UCSD-AML1 (cell line): ENCODE results near the gene MAZ.

Source experiments
- DNase-seq: peaks from one replicate; lab custom pipeline; 2025; ENCODE audit not compliant: unreplicated experiment; lab: John Stamatoyannopoulos, UW

The MAZ gene

DNA sequence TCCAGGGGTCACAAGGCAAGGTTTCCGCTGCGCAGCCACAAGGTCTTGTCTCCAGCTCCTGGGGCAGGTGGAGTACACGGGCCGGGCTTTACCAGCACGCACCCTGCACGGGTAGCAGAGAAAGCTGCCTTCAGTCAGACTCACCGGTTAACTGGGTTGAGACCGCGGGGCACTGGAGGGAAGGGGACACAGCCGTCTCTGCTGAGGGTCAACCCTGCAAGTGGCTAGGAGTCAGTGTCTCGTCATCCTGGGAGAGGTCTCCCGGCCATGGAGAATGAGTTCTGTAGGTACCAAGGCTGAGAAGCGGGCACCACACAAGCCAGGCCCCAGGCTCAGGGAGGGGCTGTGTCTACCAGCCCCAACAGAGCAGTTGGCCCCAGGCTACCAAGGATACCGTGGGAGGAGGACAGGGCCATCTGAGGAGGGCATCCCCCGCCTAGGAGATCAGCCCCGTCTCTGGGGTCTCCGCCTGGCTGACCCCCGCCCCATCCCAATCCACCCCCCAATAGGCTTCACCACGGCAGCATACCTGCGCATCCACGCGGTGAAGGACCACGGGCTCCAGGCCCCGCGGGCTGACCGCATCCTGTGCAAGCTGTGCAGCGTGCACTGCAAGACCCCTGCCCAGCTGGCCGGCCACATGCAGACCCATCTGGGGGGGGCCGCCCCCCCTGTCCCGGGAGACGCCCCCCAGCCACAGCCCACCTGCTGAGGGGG is 2.9 kb downstream of the MAZ start:
- DNase-seq, result no peak

DNA sequence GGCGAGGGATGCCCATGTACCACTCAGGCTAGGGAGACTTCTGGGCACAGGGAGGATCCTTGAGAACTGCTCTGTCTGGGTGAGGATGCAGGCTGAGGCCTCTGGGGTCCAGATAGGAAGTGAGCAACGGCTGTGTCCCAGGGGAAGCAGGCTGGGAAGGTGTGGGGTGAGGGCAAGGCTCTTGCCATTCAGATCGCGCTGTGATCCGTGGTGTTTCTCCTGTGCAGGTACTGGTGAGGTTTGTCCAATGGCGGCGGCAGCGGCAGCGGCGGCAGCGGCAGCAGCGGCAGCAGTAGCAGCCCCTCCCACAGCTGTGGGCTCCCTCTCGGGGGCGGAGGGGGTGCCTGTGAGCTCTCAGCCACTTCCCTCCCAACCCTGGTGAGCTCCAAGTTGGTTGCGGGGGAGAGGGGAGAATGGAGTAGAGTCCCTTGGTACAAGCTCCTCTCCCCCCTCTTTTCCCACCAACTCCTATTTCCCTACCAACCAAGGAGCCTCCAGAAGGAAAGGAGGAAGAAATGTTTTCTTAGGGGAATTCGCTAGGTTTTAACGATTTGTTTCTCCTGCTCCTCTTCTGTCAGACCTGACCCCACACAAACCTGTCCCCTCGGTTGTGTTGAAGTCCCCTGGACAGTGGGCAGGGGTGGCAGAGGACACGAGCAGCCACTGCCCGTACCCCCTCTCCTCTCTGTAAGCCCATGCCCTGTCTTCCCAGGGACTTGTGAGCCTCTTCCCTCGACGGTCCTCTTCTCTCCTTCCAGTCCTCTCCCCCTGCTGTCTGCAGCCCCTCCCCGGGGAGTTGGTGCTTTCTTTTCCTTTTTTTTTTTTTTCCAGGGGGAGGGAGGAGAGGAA is 3.7 kb downstream of the MAZ start:
- DNase-seq, result no peak

DNA sequence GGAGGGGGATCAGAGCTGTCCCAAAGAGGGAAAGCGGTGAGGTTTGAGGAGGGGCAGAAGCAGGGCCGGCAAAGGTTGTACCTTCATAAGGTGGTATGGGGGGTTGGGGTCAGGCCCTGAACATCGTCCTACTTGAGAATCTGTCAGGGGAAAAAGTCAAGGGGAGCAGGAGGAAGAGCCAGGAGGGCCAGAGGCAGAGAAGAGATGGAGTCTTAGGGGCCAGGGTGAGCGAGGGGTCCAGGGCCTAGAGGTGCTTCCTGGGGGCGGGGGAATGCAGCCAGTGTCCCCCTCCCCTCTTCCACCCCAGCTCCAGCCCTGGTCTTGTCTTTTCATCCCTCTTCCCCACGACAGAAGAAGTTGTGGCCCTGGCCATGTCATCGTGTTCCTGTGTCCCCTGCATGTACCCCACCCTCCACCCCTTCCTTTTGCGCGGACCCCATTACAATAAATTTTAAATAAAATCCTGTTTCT is 4.4 kb downstream of the MAZ start:
- no peak for DNase-seq

DNA sequence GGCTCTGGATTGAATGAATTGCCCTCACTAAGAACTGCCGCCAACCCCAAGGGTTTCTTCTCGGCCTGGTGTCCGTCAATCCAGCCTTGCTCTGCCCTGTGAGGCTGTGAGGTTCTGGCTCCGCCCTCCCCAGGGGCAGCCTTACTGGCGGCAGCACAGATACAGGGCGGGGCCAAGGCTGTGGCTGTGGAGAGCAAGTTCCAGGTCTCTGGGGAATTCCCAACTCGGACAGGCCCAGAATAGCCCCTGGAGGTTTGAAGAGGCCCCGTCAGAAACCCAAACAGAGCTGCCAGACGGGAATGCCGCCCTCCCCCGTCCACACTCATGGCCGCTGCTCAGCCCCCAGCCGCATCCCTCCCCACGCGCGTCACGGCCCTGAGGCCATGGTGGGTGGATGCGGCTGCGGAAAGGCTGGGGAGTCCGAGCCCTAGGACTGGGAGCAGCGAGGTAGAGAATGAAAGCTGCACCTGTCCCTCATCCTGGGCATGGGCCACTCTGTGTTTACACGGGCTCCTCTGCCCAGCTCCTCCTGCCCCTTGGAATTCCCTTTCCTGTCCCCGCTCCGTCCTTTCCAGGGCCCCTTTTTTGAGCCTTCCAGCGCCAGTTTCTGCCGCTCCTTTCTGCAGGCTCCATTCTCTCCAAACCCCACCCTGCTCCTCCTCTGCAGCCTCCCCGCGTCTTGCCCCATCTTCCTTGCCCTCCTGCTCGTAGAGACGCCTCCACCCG is 5.0 kb downstream of the MAZ start:
- DNase-seq, result peak; percentile 86

DNA sequence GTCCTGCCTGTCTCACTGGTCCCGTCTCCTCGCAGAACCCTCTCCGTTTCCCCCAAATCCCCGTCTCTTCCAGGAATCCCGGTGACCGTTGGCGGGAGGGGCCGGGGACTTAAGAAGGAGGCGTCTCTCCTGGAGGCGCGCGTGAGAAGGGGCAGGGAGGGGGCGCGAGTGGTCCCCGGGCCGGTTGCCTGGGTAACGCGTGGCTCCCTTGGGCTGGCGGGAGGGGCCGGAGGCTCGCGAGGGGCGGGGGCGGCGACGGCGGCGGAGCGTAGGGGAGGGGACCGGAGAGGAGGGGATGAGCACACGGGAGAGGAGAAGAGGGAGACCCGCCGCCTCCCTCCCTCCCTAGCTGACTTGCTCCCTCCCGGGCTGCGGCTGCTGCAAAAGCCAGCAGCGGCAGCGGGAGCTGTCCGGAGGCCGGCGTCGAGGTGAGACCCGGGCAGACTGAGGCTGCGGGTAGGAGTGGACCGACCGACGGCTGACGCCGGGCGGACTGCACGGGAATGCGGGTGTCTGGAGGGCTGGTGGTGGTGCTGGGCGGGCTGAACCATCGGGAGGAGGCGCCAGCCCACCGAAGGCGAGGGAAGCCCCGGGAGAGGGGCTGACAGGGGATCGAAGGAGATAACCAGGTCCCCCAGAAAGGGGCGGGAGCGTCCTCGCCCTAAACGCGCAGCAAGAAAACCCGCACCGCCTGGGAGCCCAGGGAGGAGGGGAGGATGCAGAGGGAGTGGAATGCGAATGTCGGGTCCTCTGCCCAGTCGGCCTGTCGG is 5.8 kb downstream of the MAZ start, which contains the start of gene PRRT2:
TSS of gene PRRT2 (plus strand) at position 298 of the 770 bp plus-strand sequence. CDS start 862 bp downstream, outside the sequence.
- DNase-seq, result no peak

DNA sequence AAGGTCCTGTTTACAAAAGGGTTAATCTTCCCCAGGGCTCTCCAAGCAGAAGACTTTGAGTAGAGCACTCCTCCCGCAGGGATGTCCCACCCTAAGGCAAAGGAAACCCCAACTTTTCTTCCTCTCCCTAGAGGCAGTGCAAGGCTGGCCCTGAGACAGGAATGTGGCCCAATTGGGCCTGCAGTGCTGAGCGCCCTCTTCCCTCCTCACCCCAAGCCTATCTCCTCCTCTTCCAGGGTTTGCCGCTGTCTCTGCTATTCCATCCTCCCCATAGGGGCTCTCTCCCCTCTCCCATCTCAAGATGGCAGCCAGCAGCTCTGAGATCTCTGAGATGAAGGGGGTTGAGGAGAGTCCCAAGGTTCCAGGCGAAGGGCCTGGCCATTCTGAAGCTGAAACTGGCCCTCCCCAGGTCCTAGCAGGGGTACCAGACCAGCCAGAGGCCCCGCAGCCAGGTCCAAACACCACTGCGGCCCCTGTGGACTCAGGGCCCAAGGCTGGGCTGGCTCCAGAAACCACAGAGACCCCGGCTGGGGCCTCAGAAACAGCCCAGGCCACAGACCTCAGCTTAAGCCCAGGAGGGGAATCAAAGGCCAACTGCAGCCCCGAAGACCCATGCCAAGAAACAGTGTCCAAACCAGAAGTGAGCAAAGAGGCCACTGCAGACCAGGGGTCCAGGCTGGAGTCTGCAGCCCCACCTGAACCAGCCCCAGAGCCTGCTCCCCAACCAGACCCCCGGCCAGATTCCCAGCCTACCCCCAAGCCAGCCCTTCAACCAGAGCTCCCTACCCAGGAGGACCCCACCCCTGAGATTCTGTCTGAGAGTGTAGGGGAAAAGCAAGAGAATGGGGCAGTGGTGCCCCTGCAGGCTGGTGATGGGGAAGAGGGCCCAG is 6.7 kb downstream of the MAZ start:
- DNase-seq, result no peak

DNA sequence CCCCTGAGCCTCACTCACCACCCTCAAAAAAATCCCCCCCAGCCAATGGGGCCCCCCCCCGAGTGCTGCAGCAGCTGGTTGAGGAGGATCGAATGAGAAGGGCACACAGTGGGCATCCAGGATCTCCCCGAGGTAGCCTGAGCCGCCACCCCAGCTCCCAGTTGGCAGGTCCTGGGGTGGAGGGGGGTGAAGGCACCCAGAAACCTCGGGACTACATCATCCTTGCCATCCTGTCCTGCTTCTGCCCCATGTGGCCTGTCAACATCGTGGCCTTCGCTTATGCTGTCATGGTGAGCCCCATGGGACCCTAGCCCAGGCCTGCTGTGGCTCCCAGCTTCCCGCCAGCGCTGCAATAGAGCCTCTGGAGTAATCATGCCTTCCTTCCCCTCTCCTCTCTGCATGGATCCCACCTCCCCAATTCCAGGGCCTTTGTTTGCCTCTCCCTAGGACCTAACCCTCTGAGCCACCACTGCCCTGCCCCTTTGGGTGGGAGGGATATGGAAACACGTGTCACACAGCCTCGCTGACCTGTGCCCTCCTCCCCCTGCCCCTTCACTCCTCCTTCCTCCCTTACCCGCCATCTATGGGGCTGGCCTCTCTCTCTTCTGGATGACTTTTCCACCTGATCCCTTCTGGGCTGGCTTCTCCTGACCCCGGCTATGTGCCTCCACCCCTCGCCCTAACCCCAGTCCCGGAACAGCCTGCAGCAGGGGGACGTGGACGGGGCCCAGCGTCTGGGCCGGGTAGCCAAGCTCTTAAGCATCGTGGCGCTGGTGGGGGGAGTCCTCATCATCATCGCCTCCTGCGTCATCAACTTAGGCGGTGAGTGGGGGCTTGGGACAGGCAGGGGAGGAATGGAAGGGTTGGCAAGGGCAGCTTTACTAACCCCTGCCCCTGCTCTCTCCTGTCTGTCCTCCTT is 7.6 kb downstream of the MAZ start:
- DNase-seq, result no peak

DNA sequence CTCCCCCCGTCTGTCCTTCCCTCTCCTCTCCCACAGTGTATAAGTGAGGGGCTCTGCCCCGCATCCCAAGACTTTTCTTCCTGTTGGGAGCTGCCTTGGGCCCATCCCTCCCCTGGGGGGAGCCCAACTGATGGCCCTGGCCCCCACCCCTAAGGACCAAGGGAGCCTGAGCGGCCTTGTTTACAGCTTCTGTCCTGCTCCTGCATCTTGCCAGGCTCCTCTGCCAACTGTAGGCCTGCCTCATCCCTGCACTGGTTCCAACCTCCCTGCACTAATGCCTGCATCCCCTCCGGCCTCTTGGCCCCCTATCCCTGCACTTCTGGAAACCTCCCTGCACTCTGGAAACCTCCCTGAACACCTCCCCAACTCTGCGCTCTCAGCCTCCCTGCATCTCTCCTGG is 8.3 kb downstream of the MAZ start:
- DNase-seq, result no peak

DNA sequence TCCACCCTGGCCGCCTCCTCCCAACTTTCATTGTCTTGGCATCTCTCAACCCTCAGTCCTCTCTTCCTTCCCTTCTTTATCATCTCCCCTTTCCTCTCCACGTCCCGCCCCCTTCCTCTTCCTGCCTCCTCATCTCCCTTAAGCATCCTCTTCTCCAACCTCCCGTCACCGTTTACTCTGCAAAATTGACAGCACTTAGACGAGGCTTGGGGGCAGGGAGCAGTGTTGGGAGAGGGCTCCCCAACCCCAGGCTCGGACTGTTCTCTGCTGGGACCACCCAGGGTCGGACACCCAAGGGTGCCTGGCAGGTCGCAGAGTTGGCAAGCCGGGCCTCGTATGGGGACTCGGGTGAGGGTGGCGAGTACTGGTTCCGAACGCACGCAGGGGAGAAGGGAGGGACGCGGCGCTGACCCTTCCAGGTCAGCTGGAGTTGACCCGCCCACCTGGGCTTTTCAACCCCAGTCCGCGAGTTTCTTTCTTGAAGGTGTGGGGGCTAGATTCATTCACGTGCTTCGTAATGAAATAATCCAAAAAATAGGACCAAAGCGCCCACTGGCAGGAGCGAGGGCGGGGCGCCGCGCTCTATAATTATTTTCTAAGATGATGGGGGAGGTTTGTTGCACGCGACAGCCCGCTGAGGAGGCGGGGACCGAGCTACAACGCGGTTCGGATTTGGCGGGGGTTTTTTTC is 8.8 kb downstream of the MAZ start:
- peak; percentile 48 for DNase-seq

DNA sequence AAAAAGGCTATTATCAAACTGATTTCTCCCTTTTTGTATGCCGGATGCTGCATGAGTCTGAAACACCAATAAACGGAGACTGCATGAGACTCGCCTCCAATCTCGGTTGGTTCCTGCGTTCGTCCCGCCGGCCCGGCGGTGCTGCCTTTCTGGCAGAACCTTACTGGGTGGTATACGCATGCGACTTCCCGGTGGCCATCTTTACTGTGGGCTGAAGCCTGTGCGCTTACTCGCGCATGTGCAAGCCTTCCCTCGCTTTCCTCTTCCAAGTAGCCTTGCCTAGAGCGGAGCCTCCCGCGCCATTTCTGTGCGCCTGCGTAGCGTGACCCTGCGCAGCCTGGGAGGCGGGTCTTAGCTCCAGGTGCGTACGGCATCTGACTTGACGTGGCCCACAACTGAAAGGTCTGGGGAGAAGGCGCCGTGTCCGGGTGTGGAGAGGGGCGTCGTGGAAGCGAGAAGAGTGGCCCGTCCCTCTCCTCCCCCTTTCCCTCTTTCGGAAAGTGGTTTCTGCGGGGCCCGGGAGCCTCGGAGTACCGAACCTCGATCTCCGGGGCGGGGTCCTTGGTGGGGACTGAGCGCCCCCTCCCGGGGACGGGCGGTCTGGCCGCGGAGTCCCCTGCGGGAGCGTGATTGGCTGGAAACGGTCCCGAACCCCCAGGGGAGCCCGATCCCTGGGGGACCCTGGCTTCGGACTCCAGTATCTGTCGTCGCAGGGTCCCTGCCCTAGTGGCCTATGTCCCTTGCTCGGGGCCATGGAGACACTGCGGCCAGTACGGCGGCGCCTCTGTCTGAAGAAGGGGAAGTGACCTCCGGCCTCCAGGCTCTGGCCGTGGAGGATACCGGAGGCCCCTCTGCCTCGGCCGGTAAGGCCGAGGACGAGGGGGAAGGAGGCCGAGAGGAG is 9.7 kb downstream of the MAZ start, which contains the start of gene PAGR1:
TSS of gene PAGR1 (plus strand) at position 360 of the 901 bp plus-strand sequence. CDS start at position 734, 374 bp downstream.
- peak; percentile 98 for DNase-seq

DNA sequence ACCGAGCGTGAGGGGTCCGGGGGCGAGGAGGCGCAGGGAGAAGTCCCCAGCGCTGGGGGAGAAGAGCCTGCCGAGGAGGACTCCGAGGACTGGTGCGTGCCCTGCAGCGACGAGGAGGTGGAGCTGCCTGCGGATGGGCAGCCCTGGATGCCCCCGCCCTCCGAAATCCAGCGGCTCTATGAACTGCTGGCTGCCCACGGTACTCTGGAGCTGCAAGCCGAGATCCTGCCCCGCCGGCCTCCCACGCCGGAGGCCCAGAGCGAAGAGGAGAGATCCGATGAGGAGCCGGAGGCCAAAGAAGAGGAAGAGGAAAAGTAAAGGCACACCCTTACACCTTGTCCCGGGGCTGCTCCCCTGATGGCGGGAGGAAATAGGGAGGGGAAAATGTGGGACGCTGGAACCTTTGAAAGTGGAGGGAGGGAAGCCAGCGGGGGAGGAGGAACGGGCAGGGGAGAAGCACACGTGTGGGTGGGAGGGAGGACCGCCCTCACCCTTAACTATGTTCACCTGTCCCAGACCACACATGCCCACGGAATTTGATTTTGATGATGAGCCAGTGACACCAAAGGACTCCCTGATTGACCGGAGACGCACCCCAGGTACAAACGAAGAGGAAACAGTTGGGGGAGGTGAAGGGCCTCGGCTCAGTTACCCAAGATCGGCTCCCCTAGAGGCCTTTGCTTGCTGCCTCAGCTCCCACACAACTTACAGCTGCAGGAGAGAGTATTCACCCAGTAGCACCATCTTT is 10.5 kb downstream of the MAZ start:
- DNase-seq, result peak; percentile 79

DNA sequence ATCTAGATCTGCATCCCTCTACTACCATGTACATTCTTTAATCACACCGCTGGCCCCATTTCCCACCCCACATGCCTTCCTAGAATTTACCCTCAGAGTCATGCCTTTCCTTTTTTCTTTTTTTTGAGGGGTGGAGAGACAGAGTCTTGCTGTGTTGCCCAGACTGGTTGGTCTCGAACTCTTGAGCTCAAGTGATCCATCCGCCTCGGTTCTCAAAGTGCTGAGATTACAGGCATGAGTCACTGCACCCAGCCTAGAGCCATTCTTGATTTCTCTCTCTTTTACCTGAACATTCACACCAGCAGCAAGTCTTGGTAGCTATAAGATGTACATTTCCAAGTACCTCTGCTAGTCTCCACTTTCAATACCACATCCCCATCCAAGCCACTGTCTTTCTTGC is 11.8 kb downstream of the MAZ start:
- DNase-seq, result no peak

DNA sequence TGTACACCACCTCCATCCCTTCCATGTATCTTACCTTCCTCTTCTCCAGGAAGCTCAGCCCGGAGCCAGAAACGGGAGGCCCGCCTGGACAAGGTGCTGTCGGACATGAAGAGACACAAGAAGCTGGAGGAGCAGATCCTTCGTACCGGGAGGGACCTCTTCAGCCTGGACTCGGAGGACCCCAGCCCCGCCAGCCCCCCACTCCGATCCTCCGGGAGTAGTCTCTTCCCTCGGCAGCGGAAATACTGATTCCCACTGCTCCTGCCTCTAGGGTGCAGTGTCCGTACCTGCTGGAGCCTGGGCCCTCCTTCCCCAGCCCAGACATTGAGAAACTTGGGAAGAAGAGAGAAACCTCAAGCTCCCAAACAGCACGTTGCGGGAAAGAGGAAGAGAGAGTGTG is 13.2 kb downstream of the MAZ start:
- no peak for DNase-seq

DNA sequence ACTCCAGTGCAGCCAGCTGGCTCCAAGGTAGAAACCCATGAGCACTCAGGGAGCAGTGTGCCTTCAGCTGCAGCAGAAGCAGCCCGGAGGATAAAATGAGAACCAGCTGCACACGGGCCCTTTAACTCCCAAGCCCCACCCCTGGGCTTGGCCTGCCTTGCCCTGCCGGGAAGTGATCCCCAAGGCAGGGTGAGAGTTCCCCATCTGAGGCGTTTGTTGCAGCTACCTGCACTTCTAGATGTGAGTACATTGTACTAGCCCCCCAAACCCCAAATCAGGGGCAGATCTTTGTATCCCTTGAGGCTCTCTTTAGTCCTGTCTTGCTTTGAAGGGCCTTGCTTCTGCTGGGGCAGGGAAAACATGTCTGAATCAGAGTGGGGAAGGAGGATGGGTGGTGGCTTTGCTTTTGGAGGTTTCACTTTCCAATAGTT is 14.0 kb downstream of the MAZ start, which contains the start of gene MVP:
TSS of gene MVP (plus strand) at position 192 of the 431 bp plus-strand sequence. CDS start 10,088 bp downstream, outside the sequence.
- DNase-seq, result peak; percentile 67

DNA sequence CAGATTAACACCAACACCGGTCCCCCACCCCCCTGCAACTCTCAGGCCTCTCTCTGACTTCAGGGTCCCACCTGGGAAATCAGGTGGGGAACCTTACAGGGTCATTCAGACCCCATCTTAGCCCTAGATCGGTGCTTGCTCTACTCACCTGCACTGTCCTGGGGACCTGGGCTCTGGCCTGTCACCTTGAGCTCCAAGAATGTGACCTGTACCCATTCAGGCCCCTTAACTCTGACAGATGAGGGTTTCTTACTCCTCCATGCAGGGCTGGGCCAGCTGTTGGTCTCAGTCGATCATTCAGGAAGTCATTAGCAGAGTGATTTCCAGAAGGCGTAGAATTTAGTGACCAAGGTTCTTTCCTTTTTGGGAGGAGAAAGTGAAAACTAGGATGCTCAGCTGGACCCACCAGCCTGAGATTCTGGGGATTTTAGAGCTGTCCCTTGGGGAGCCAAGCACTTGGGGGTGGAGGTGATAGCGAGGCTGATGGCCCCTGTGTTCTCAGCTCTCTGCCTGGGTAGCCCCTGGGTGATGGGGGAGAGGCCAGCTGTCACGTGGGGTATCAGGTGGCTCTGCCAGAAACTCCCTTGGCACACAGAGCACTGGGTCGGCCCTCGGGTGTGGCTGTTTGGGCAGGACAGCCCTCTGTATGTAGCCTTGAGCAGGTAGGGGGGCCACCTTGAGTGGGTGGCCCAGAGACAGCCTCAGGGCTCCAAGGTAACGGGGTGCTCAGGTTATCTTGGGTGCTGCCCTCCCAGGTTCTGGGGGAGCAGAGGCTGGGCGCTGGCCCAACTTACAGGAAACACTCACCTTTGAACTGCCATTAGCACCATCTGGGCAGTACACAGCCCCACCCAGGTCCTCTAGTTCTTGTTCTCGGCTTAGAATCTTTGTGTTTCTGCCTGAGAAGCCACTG is 14.7 kb downstream of the MAZ start:
- no peak for DNase-seq
